IPS-18a (cell line): ENCODE data around the gene PDE11A.
"Not testable (repeated sequence)": the region's sequence is repeated elsewhere in the genome, so short reads cannot be mapped to it uniquely, and the experiment has no call there.

ENCODE experiments used
- H3K27ac ChIP-seq: one replicate; pipeline ENCODE4 v1.5.1; 2013; ENCODE audit warnings: low read length
- H3K27me3 ChIP-seq: one replicate; pipeline ENCODE4 v1.6.1; 2013; ENCODE audit warnings: mild to moderate bottlenecking, low read length; ENCODE audit not compliant: control insufficient read depth, insufficient read depth
- H3K36me3 ChIP-seq: one replicate; pipeline ENCODE4 v1.6.1; 2013; ENCODE audit warnings: low read depth, low read length; ENCODE audit not compliant: control insufficient read depth
- H3K4me1 ChIP-seq: one replicate; pipeline ENCODE4 v1.6.1; 2013; ENCODE audit warnings: low read depth, low read length; ENCODE audit not compliant: control insufficient read depth
- H3K4me3 ChIP-seq: one replicate; pipeline ENCODE4 v1.5.1; 2013; ENCODE audit warnings: low read length
- H3K9ac ChIP-seq: one replicate; pipeline ENCODE4 v1.6.1; 2013; ENCODE audit warnings: mild to moderate bottlenecking, low read length, moderate library complexity
- H3K9me3 ChIP-seq: one replicate; pipeline ENCODE4 v1.6.1; 2013; ENCODE audit warnings: low read depth, low read length; ENCODE audit not compliant: control insufficient read depth

PDE11A gene

DNA sequence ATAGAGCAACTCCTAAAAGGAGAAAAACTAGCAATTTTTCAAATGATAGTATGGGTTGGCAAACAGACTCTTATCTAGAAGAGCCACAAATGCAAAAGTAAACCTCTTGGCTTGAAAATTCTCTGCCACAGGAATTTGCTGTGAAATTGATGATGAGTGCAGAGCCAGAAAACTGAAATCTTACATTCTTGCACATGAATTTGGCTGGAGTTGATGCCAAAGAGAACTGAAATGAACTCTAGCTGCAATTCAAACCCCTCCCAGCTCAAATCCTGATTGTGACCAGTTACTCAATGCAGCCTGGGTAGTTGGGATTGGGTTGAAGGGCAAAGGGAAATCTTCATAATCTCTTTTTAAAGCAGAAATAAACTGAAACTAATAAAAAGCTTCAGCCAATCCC is 266.6 kb downstream of the PDE11A start:
- Histone ChIP-seq H3K9ac (no peak overlapping the region), H3K4me1 (no peaks in the 10 kb centered on the region), H3K27ac (no peak overlapping the region), H3K9me3 (peaks cover 6% of the 10 kb centered on the region), H3K36me3 (no peaks in the 10 kb centered on the region), H3K27me3 (no peaks in the 10 kb centered on the region), H3K4me3 (no peak overlapping the region)

DNA sequence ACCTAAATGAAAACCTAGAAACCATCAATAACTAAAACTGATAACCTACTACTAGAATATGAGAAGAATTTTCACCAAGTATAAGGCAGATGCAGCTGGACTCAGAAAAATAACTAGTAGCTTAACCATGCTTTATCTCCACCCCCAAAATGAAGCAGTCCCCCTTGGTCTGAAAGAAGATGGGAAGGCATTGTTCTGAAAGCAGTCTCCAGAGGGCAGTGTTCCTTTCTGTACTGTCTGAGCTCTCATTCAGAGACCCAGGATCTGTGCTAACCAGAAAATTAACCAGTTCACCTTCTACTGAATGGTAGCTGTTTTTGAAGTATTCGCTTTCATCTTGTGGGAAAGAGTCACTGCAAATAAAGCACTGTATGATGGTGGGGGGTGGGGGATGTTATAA is 273.0 kb downstream of the PDE11A start:
- Histone ChIP-seq H3K9me3 (no peaks in the 10 kb centered on the region), H3K4me3 (no peak overlapping the region), H3K4me1 (peaks cover 8% of the 10 kb centered on the region), H3K27ac (no peak overlapping the region), H3K27me3 (no peaks in the 10 kb centered on the region), H3K9ac (no peak overlapping the region), H3K36me3 (no peaks in the 10 kb centered on the region)

DNA sequence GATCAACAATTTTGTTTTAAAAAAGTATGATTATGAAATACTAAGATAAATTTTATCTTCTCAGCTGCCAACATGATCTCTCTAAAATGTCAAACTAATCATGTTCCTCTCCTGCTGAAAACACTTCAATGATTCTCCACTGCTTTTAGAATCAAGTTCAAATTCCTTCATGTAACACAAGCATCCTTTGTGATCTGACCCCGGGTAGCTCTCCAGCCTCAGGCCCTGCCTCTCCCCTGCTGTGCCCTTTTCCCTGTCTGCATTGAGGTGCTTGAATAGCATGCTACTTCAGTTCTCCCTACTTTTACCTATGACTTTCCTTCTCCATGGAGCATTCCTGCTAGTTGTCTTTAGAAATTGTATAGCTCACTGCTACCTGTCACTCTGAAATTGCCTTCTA is 274.8 kb downstream of the PDE11A start:
- Histone ChIP-seq H3K4me3 (no peak overlapping the region), H3K9ac (no peak overlapping the region), H3K27me3 (no peaks in the 10 kb centered on the region)

DNA sequence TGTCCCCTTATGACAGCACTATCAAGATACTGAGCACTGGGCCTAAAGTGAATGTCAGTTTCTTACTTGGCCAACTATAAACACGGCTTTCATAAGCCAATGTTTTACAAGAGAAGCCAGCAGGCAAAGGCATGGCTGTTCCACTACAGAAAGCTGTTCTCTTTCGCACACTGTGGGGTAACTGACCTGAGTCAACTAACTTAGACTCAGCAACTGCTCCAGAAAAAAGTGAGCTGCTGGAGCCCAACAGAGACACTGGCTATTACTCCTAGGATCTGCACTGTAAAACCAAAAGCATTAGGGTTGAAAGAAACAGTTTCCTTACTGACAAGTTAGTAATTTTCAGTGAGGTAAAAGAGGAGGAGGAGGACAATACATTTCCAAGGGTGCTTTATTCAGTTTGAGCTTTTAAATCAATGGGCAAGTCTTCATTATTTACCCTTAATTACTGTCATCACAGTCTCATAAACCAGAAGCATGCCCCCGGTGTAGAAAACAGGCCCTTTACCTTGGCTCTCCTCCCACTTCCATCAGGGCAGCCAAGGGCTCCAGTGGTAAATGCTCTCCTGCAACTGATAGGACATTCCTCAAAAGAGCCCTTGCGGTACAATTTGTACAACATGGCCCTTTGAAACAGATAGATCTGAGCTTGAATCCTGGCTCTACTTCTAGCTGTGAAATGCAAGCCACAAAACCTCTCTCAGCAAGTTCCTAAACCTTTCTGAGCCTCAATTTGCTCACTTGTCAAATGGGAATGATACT is 275.7 kb downstream of the PDE11A start:
- no peaks in the 10 kb centered on the region for H3K27me3 ChIP-seq
- no peaks in the 10 kb centered on the region for H3K9me3 ChIP-seq
- no peak overlapping the region for H3K9ac ChIP-seq
- no peak overlapping the region for H3K27ac ChIP-seq
- peaks cover 8% of the 10 kb centered on the region for H3K4me1 ChIP-seq
- no peak overlapping the region for H3K4me3 ChIP-seq
- H3K36me3 ChIP-seq = no peaks in the 10 kb centered on the region

More for the DNA sequence above, 274.8 kb downstream of the PDE11A start:
- Histone ChIP-seq H3K9me3 (no peaks in the 10 kb centered on the region), H3K4me1 (peaks cover 8% of the 10 kb centered on the region), H3K27ac (no peak overlapping the region), H3K36me3 (no peaks in the 10 kb centered on the region)

DNA sequence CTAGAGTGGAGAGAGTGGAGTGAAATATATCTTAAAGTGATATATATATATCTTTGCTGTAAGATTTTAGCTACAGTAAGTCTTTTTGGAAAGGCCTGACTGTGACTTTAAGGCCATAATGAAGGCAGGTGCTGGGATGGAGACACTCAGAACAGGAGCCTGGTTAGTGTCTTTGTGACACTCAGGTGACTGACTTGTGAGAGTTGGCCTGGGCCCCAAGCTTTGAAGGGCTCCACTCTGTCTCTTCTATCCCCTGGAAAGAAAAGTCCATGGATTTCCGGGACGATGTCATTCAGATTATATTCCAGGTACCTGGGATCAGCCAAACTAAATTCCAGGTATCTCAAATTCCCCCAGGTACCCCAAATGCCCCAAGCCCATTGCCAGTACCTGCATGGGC is 276.6 kb downstream of the PDE11A start:
- Histone ChIP-seq H3K4me3 (no peak overlapping the region), H3K27ac (no peak overlapping the region), H3K9me3 (no peaks in the 10 kb centered on the region), H3K36me3 (no peaks in the 10 kb centered on the region), H3K4me1 (peaks cover 8% of the 10 kb centered on the region), H3K27me3 (no peaks in the 10 kb centered on the region), H3K9ac (no peak overlapping the region)

DNA sequence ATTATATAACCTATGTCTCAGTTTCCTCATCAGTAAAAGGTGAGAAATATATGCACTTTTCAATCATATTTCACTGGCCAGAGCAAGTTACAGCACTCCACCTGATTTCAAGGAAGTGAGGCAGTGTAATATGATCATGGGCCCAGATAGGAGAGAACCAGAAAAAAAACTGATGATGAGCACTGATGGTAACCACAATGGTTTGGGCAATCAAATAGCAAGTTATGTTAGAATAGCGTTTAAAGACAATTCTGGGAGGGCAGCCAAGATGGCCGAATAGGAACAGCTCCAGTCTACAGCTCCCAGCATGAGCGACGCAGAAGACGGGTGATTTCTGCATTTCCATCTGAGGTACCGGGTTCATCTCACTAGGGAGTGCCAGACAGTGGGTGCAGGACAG is 287.4 kb downstream of the PDE11A start:
- H3K9me3 ChIP-seq, H3K27me3 ChIP-seq, H3K4me3 ChIP-seq, H3K27ac ChIP-seq, H3K36me3 ChIP-seq, H3K9ac ChIP-seq, H3K4me1 ChIP-seq: not testable (repeated sequence)

DNA sequence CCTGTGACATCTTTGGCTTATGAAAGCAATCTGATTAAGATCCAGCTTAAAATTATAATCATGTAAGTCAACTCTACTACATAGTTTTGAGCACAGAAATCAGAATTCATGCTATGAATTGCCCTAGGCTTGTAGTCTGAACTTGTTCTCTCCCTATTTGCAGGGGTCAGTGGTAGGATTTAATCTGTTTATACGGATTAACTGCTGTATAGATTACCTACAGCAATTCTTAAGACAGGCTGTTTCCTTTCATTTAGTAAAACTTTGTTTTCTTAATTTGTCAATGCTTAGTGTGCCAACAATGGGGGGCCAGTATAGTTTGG is 287.9 kb downstream of the PDE11A start:
- Histone ChIP-seq H3K9me3 (no peaks in the 10 kb centered on the region), H3K27ac (no peak overlapping the region), H3K9ac (no peak overlapping the region), H3K27me3 (no peaks in the 10 kb centered on the region), H3K36me3 (no peaks in the 10 kb centered on the region), H3K4me1 (no peaks in the 10 kb centered on the region), H3K4me3 (no peak overlapping the region)

DNA sequence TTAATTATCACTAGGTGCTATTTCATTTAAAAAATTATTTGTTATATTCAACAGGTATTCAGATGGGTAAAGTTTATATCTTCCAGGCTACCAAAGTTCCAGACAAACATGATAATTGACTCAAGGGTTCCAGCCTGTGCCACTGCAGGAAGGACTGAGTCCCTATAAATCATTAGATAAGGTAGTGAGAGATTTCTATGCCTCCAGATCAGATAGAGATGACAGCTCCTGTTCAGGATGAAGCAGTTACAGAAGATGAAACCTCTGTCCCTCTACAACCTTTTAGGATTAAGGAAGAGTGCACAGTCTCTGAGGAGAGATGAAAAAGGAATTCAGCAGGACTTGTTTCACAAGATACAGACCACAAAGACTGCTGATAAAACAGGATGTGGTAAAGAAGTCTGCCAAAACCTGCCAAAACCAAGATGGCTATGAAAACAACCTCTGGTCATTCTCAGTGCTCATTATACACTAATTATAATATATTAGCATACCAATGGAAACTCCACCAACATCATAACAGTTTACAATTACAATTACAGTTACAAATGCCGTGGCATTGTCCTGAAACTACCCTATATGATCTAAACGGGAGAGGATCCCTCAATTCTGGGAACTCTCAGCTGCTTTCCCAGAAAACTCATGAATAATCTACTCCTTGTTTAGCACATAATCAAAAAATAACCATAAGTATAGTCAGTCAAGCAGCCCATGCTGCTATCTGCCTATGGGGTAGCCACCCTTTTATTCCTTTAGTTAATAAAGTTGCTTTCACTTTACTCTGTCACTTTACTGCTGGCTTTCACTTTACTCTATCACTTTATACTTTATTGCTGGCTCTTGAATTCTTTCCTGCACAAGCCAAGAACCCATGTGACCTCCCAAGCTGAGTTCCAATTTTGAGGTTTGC is 288.5 kb downstream of the PDE11A start:
- Histone ChIP-seq H3K27ac (no peak overlapping the region), H3K36me3 (no peaks in the 10 kb centered on the region), H3K9me3 (no peaks in the 10 kb centered on the region), H3K9ac (no peak overlapping the region), H3K4me3 (no peak overlapping the region), H3K27me3 (no peaks in the 10 kb centered on the region), H3K4me1 (no peaks in the 10 kb centered on the region)

DNA sequence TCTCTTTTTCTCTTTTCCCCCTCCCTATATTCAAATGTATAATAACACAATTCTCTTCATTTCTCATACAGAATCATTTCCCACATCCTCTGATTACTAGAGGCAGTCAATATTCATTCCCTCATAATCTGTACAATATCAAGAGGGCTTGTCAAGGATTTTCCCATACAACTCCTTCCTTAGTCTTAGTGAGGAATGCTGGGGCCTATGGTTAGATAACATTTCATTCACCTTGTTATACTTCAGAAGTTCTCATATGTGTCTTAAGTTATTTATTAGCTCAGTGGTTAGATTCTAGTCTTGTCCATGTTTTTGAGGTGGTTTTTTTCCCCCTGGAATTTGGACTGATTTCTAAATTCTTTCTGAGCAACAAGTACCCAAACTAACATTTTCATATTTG is 289.5 kb downstream of the PDE11A start:
- no peaks in the 10 kb centered on the region for H3K36me3 ChIP-seq
- no peaks in the 10 kb centered on the region for H3K9me3 ChIP-seq
- H3K9ac ChIP-seq = no peak overlapping the region
- H3K27me3 ChIP-seq = no peaks in the 10 kb centered on the region
- H3K4me1 ChIP-seq = no peaks in the 10 kb centered on the region
- no peak overlapping the region for H3K27ac ChIP-seq
- no peak overlapping the region for H3K4me3 ChIP-seq

DNA sequence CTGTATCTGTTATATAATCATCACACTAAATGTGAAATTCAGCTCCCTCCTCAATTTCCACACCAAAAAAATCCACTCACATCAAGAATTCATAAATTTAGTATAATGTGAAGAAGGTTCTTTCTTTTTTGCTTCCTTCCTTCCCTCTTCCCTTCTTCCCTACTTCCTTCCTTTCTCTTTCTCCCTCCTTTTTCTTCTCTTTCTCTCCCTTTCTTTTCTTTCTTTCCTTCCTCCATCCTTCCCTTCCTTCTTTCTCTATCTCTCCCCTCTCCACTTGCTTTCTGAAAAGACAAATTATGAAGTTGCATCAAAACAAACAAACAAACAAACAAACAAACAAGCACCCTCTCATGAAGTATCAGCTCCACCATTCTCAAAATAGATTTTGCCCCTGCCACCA is 290.0 kb downstream of the PDE11A start:
- H3K27me3 ChIP-seq = no peaks in the 10 kb centered on the region
- H3K9me3 ChIP-seq = no peaks in the 10 kb centered on the region
- no peak overlapping the region for H3K27ac ChIP-seq
- H3K9ac ChIP-seq = no peak overlapping the region
- no peaks in the 10 kb centered on the region for H3K4me1 ChIP-seq
- H3K36me3 ChIP-seq = no peaks in the 10 kb centered on the region
- H3K4me3 ChIP-seq = no peak overlapping the region

DNA sequence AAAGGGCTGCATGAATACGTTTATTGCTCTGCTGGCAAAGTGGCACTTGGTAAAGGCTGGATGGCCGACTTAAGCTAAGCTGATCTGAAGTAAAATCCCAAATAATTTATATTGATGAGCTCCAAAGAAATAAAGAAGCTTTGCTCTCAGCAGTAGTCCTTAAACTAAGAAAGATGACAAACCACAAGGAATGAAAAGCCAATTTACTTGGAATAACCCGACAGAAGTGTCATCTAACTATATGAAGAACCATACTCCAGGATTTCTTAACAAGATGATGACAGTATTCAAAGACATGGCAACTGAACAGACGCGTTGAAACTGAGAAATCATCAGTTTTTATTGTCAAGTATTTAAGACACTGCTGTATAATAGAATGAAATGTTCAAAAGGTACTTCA is 294.1 kb downstream of the PDE11A start:
- H3K9me3 ChIP-seq = no peaks in the 10 kb centered on the region
- no peaks in the 10 kb centered on the region for H3K36me3 ChIP-seq
- no peaks in the 10 kb centered on the region for H3K27me3 ChIP-seq
- H3K4me3 ChIP-seq = no peak overlapping the region
- H3K9ac ChIP-seq = no peak overlapping the region
- no peak overlapping the region for H3K27ac ChIP-seq
- no peaks in the 10 kb centered on the region for H3K4me1 ChIP-seq

DNA sequence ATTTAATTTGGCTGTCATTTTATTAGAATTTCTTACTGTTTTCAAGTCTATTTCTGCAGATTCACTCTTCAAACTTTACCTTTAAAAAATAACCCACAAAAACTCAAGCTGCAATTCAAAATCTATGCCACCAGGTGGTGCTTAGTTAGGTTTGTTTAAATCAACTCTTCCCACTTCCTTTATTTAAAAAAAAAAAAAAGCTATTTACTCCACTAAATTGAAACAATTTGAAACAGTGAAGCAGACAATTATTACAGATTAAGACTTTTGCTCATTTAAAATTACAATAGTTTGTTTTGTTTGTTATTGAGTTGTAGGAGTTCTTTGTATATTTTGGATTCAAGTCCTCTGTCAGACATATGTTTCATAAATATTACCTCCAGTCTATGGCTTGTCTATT is 300.0 kb downstream of the PDE11A start:
- Histone ChIP-seq H3K9me3 (no peaks in the 10 kb centered on the region), H3K27ac (no peak overlapping the region)

More for the DNA sequence above, 300.0 kb downstream of the PDE11A start:
- Histone ChIP-seq H3K9ac (no peak overlapping the region), H3K4me1 (no peaks in the 10 kb centered on the region), H3K36me3 (no peaks in the 10 kb centered on the region), H3K4me3 (no peak overlapping the region), H3K27me3 (no peaks in the 10 kb centered on the region)
